Stimulated activated naive CD8-positive, alpha-beta T cell treated with anti-CD3 and anti-CD28 coated beads, Interleukin-15, amount 100 ng/mL, for 72 hours (primary cell): Measurements from ENCODE around the gene B4GALT4.
"Not testable (repeated sequence)": the region's sequence is repeated elsewhere in the genome, so short reads cannot be mapped to it uniquely, and the experiment has no call there.

Experiments used
- ATAC-seq: fragments of 150-1000 bp; cut with Tn5 transposase; 2 replicates; pipeline ENCODE4 v1.10.0; 2021; ENCODE audit warnings: mild to moderate bottlenecking, moderate library complexity
- DNase-seq, 2 donors: peaks; one replicate each; pipeline ENCODE4 v3.0.0; 2021 to 2022
- H3K27ac Mint-ChIP-seq, 2 donors: one replicate each; pipeline ENCODE4 v1.8.0; 2022; ENCODE audit warnings: mild to moderate bottlenecking in 2 of 2, mixed read lengths in 2 of 2, moderate library complexity in 2 of 2
- H3K27me3 Mint-ChIP-seq: one replicate; pipeline ENCODE4 v1.8.0; 2022; ENCODE audit warnings: mixed read lengths
- H3K4me1 Mint-ChIP-seq: one replicate; pipeline ENCODE4 v1.8.0; 2022; ENCODE audit warnings: mild to moderate bottlenecking, mixed read lengths
- H3K4me3 Mint-ChIP-seq, 2 donors: one replicate each; pipeline ENCODE4 v1.8.0; 2022; ENCODE audit warnings: mild to moderate bottlenecking in 2 of 2, mixed read lengths in 2 of 2, moderate library complexity in 1 of 2
- H3K9me3 Mint-ChIP-seq, 2 donors: one replicate each; pipeline ENCODE4 v1.8.0; 2022; ENCODE audit warnings: mixed read lengths in 2 of 2

Gene B4GALT4

GRCh38 chr3:119194237-119195150 lies 46.2 kb downstream of the B4GALT4 start:
- DNase-seq (no peak), ATAC-seq (no peak)
- H3K9me3 Mint-ChIP-seq = no peaks in the 10 kb centered on the region
- no peaks in the 10 kb centered on the region for H3K4me1 Mint-ChIP-seq
- H3K4me3 Mint-ChIP-seq = no peak overlapping the region
- H3K27me3 Mint-ChIP-seq = no peaks in the 10 kb centered on the region
- H3K27ac Mint-ChIP-seq = no peak overlapping the region

- Mint-ChIP-seq H3K9me3 (no peaks in the 10 kb centered on the region), H3K27me3 (no peaks in the 10 kb centered on the region), H3K4me1 (no peaks in the 10 kb centered on the region), H3K27ac (no peak overlapping the region), H3K4me3 (no peak overlapping the region)
- DNase-seq (no peak), ATAC-seq (no peak)
Observed at GRCh38 chr3:119191800-119192199, 48.9 kb downstream of the B4GALT4 start.

GRCh38 chr3:119187266-119187665 lies 53.4 kb downstream of the B4GALT4 start:
- Mint-ChIP-seq H3K4me3 (no peak overlapping the region), H3K27me3 (no peaks in the 10 kb centered on the region), H3K27ac (no peak overlapping the region), H3K4me1 (no peaks in the 10 kb centered on the region), H3K9me3 (no peaks in the 10 kb centered on the region)
- no peak for DNase-seq
- ATAC-seq = no peak

- no peaks in the 10 kb centered on the region for H3K4me1 Mint-ChIP-seq
- H3K27me3 Mint-ChIP-seq = no peaks in the 10 kb centered on the region
- no peak for ATAC-seq
- H3K9me3 Mint-ChIP-seq = no peaks in the 10 kb centered on the region
- DNase-seq = no peak
- H3K4me3 Mint-ChIP-seq = no peak overlapping the region
- no peak overlapping the region for H3K27ac Mint-ChIP-seq
Observed at GRCh38 chr3:119184796-119185570, 55.7 kb downstream of the B4GALT4 start.

GRCh38 chr3:119184111-119184510 lies 56.6 kb downstream of the B4GALT4 start:
- no peak for DNase-seq
- Mint-ChIP-seq H3K9me3 (no peaks in the 10 kb centered on the region), H3K27me3 (no peaks in the 10 kb centered on the region), H3K4me1 (no peaks in the 10 kb centered on the region), H3K4me3 (no peak overlapping the region), H3K27ac (no peak overlapping the region)
- no peak for ATAC-seq

GRCh38 chr3:119181765-119182164 lies 58.9 kb downstream of the B4GALT4 start:
- ATAC-seq (no peak), DNase-seq (no peak)
- no peak overlapping the region for H3K27ac Mint-ChIP-seq
- H3K9me3 Mint-ChIP-seq = no peaks in the 10 kb centered on the region
- no peak overlapping the region for H3K4me3 Mint-ChIP-seq
- no peaks in the 10 kb centered on the region for H3K4me1 Mint-ChIP-seq
- H3K27me3 Mint-ChIP-seq = peaks cover 12% of the 10 kb centered on the region

- peaks cover 23% of the 10 kb centered on the region for H3K27me3 Mint-ChIP-seq
- H3K27ac Mint-ChIP-seq = no peak overlapping the region
- no peaks in the 10 kb centered on the region for H3K9me3 Mint-ChIP-seq
- no peak for DNase-seq
- H3K4me1 Mint-ChIP-seq = no peaks in the 10 kb centered on the region
- H3K4me3 Mint-ChIP-seq = no peak overlapping the region
- ATAC-seq = no peak
Observed at GRCh38 chr3:119177321-119177720, 63.4 kb downstream of the B4GALT4 start.

GRCh38 chr3:119176778-119177177 lies 63.9 kb downstream of the B4GALT4 start:
- peaks cover 23% of the 10 kb centered on the region for H3K27me3 Mint-ChIP-seq
- H3K4me3 Mint-ChIP-seq = no peak overlapping the region
- H3K9me3 Mint-ChIP-seq = no peaks in the 10 kb centered on the region
- ATAC-seq (no peak), DNase-seq (no peak)
- H3K4me1 Mint-ChIP-seq = no peaks in the 10 kb centered on the region
- no peak overlapping the region for H3K27ac Mint-ChIP-seq

GRCh38 chr3:119175872-119176756 lies 64.6 kb downstream of the B4GALT4 start:
- DNase-seq = no peak
- no peak for ATAC-seq

GRCh38 chr3:119173325-119173724 lies 67.4 kb downstream of the B4GALT4 start, which contains the start of gene UPK1B:
TSS of gene UPK1B (plus strand) at chr3:119173598. CDS start at chr3:119186742, 13,144 bp downstream.
- no peaks in the 10 kb centered on the region for H3K9me3 Mint-ChIP-seq
- no peaks in the 10 kb centered on the region for H3K4me1 Mint-ChIP-seq
- H3K27me3 Mint-ChIP-seq = peaks cover 21% of the 10 kb centered on the region
- DNase-seq (no peak), ATAC-seq (peak; percentile 39)
- H3K27ac Mint-ChIP-seq = no peak within 1 kb of the TSS
- no peak within 1 kb of the TSS for H3K4me3 Mint-ChIP-seq

More at GRCh38 chr3:119175872-119176756, 64.6 kb downstream of the B4GALT4 start:
- H3K27ac Mint-ChIP-seq = no peak overlapping the region
- no peaks in the 10 kb centered on the region for H3K9me3 Mint-ChIP-seq
- peaks cover 23% of the 10 kb centered on the region for H3K27me3 Mint-ChIP-seq
- H3K4me3 Mint-ChIP-seq = no peak overlapping the region
- H3K4me1 Mint-ChIP-seq = no peaks in the 10 kb centered on the region

GRCh38 chr3:119170821-119171220 lies 69.9 kb downstream of the B4GALT4 start:
- Mint-ChIP-seq H3K4me3 (no peak overlapping the region), H3K27me3 (peaks cover 12% of the 10 kb centered on the region), H3K4me1 (no peaks in the 10 kb centered on the region), H3K27ac (no peak overlapping the region), H3K9me3 (peaks cover 0 to 2% of the 10 kb centered on the region in 2 donors)
- no peak for ATAC-seq
- no peak for DNase-seq

GRCh38 chr3:119164745-119165144 lies 75.9 kb downstream of the B4GALT4 start:
- H3K27ac Mint-ChIP-seq, ATAC-seq, DNase-seq, H3K27me3 Mint-ChIP-seq, H3K4me3 Mint-ChIP-seq, H3K4me1 Mint-ChIP-seq: not testable (repeated sequence)
- peaks cover 4 to 16% of the 10 kb centered on the region in 2 donors for H3K9me3 Mint-ChIP-seq
